DND-41 (cell line): Measurements from ENCODE around the gene DET1.
"Not testable (repeated sequence)": the region's sequence is repeated elsewhere in the genome, so short reads cannot be mapped to it uniquely, and the experiment has no call there.

ENCODE experiments used
- CTCF ChIP-seq: IDR thresholded peaks from 2 replicates; pipeline ENCODE4 v1.5.1; 2012; ENCODE audit warnings: borderline replicate concordance, low read length, moderate library complexity, mild to moderate bottlenecking; ENCODE audit not compliant: poor library complexity, severe bottlenecking; ENCODE audit errors: extremely low read depth
- EZH2 ChIP-seq: IDR thresholded peaks from 3 replicates; pipeline ENCODE4 v1.6.1; 2012; ENCODE audit warnings: borderline replicate concordance, low read depth, mild to moderate bottlenecking, moderate library complexity, low read length, inconsistent platforms; ENCODE audit not compliant: severe bottlenecking

- TF ChIP-seq CTCF, EZH2: not testable (repeated sequence)
These were observed 768 bp downstream of the DET1 start for GRCh38 chr15:88545578-88546247.
